A549 (cell line): ENCODE data around the gene IRX5. TPM values are rescaled to one million over a fixed set of nuclear protein-coding genes. Genes with fewer than 3 reads are reported as not detected.

Experiments used
- ATAC-seq, 2 experiments: fragments of 200-7000 bp in 1 of 2; fragments of >200 bp in 1 of 2; cut with Nextera tagmentation in 1 of 2; cut with Tn5 transposase in 1 of 2; 3 replicates each; pipeline versions ENCODE4 v1.8.0 to v1.9.1; 2018 to 2020; ENCODE audit warnings: mild to moderate bottlenecking in 1 of 2, moderate library complexity in 1 of 2
- CTCF ChIA-PET: fragments of 300-600 bp; sonication (Branson Sonifier 250); formaldehyde crosslinking; extraction: SDS; loops from one replicate; lab custom pipeline; 2021; ENCODE audit warnings: antibody characterized with exemption, inconsistent platforms; lab: Yijun Ruan, JAX
- POLR2A ChIA-PET: fragments of 350-600 bp; formaldehyde crosslinking; extraction: SDS; loops from one replicate; lab custom pipeline; 2021; ENCODE audit warnings: antibody characterized with exemption, inconsistent platforms; lab: Yijun Ruan, JAX
- DNase-seq, 2 experiments: peaks; one replicate each; pipeline versions ENCODE4 v3.0.0 to v3.0.0-alpha.2; 2011 to 2016; ENCODE audit warnings: low read depth in 1 of 2, low spot score in 1 of 2
- FAIRE-seq: peaks from 2 replicates; lab custom pipeline; 2011; peaks lifted over from hg19 to GRCh38; lab: Jason Lieb, UNC
- H3K27ac ChIP-seq, 2 experiments: fragments of >200 bp; sonication (Bioruptor Twin); formaldehyde crosslinking; 3 replicates each; pipeline ENCODE4 v1.5.1; 2016 to 2017
- H3K4me1 ChIP-seq: fragments of >200 bp; sonication (Bioruptor Twin); formaldehyde crosslinking; 3 replicates; pipeline ENCODE4 v1.6.1; 2016
- H3K4me2 ChIP-seq: fragments of >200 bp; sonication (Bioruptor Twin); formaldehyde crosslinking; 3 replicates; pipeline ENCODE4 v1.6.1; 2016
- H3K4me3 ChIP-seq: fragments of >200 bp; sonication (Bioruptor Twin); formaldehyde crosslinking; 3 replicates; pipeline ENCODE4 v1.5.1; 2016
- H3K9me3 ChIP-seq: fragments of >200 bp; sonication (Bioruptor Twin); formaldehyde crosslinking; 3 replicates; pipeline ENCODE4 v1.6.1; 2016
- EP300 ChIP-seq, 2 experiments: fragments of >200 bp; sonication (Bioruptor Twin); formaldehyde crosslinking; IDR thresholded peaks; 2 replicates in 1 of 2; 3 replicates in 1 of 2; pipeline ENCODE4 v1.6.1; 2016 to 2017
- ESRRA ChIP-seq: fragments of 150-350 bp; IDR thresholded peaks from 2 replicates; pipeline ENCODE4 v1.6.1; 2014; ENCODE audit warnings: mild to moderate bottlenecking, low read length, borderline replicate concordance
- FOSB ChIP-seq: fragments of 250-450 bp; sonication (Bioruptor Pico); IDR thresholded peaks from 2 replicates; pipeline ENCODE4 v1.5.0; 2020; ENCODE audit warnings: mild to moderate bottlenecking, moderate library complexity
- HOXB13 ChIP-seq: fragments of 250-450 bp; sonication (Bioruptor Pico); IDR thresholded peaks from 2 replicates; pipeline ENCODE4 v1.5.0; 2020; ENCODE audit warnings: low read depth, mild to moderate bottlenecking, moderate library complexity
- HOXB5 ChIP-seq: fragments of 250-450 bp; sonication (Bioruptor Pico); IDR thresholded peaks from 2 replicates; pipeline ENCODE4 v1.5.0; 2020; ENCODE audit warnings: mild to moderate bottlenecking, moderate library complexity
- JUN ChIP-seq, 2 experiments: fragments of >200 bp; sonication (Bioruptor Twin); formaldehyde crosslinking; IDR thresholded peaks; 2 replicates in 1 of 2; 3 replicates in 1 of 2; pipeline ENCODE4 v1.6.1; 2016 to 2017
- KDM1A ChIP-seq: fragments of 200-600 bp; sonication (generic); IDR thresholded peaks from 2 replicates; pipeline ENCODE4 v1.6.1; 2016; ENCODE audit warnings: low read depth, mild to moderate bottlenecking
- KDM5A ChIP-seq: fragments of 200-600 bp; sonication (generic); IDR thresholded peaks from 2 replicates; pipeline ENCODE4 v1.6.1; 2016; ENCODE audit warnings: antibody characterized with exemption, mild to moderate bottlenecking
- MAFK ChIP-seq: fragments of 450-650 bp; IDR thresholded peaks from 2 replicates; pipeline ENCODE4 v1.6.1; 2014; ENCODE audit not compliant: partially characterized antibody
- MYC ChIP-seq: IDR thresholded peaks from 2 replicates; pipeline ENCODE4 v1.6.1; 2012; ENCODE audit warnings: mild to moderate bottlenecking, inconsistent platforms, low read length, improper control_type of control experiment, borderline replicate concordance
- NPAS2 ChIP-seq: fragments of 250-450 bp; sonication (Bioruptor Pico); IDR thresholded peaks from 2 replicates; pipeline ENCODE4 v1.8.0; 2022; ENCODE audit warnings: mild to moderate bottlenecking, moderate library complexity, borderline replicate concordance
- PHF8 ChIP-seq: fragments of 200-600 bp; sonication (generic); IDR thresholded peaks from 2 replicates; pipeline ENCODE4 v1.6.1; 2016; ENCODE audit warnings: low read depth, mild to moderate bottlenecking, antibody characterized with exemption, moderate library complexity, borderline replicate concordance
- POLR2A ChIP-seq: IDR thresholded peaks from 2 replicates; pipeline ENCODE4 v1.6.1; 2012; ENCODE audit warnings: mild to moderate bottlenecking, low read length
- RFX5 ChIP-seq: fragments of 450-650 bp; IDR thresholded peaks from 2 replicates; pipeline ENCODE4 v1.7.1; 2014; ENCODE audit warnings: antibody characterized with exemption, mild to moderate bottlenecking, moderate library complexity
- SREBF2 ChIP-seq: fragments of 450-650 bp; IDR thresholded peaks from 2 replicates; pipeline ENCODE4 v1.6.1; 2014; ENCODE audit warnings: mild to moderate bottlenecking, moderate library complexity
- TFCP2L1 ChIP-seq: fragments of 250-450 bp; sonication (Bioruptor Pico); IDR thresholded peaks from 2 replicates; pipeline ENCODE4 v1.5.0; 2021; ENCODE audit warnings: mild to moderate bottlenecking
- ZSCAN20 ChIP-seq: fragments of 250-450 bp; sonication (Bioruptor Pico); IDR thresholded peaks from 2 replicates; pipeline ENCODE4 v1.8.0; 2022; ENCODE audit warnings: mild to moderate bottlenecking, moderate library complexity
- WGBS: methylation state at CpG from one replicate; pipeline ENCODE4 v1.1.6; 2017; ENCODE audit errors: missing lambda C conversion rate; 5-methylcytosine and 5-hydroxymethylcytosine counted together
- polyA plus RNA-seq, 4 experiments: library from polyadenylated mRNA; depleted of rRNA in 3 of 4; stranded (reverse); fragments of >200 nt; fragmentation: RNase III in 1 of 4; extraction: RNeasy Plus Mini Kit Qiagen cat#74134 plus additional on column Dnase treatment in 1 of 4; gene quantifications; 2 replicates in 3 of 4; 3 replicates in 1 of 4; pipeline ENCODE4 v1.2.3, GENCODE V29; 2011 to 2017
- TF ChIP-seq, protein P1 (sequence below): IDR thresholded peaks from 2 replicates; pipeline ENCODE4 v1.6.1; 2012
- TF ChIP-seq, protein P2 (sequence below): fragments of 250-450 bp; sonication (Bioruptor Pico); IDR thresholded peaks from 2 replicates; pipeline ENCODE4 v1.5.0; 2020; ENCODE audit warnings: low read depth, mild to moderate bottlenecking, moderate library complexity
- TF ChIP-seq, protein P3 (sequence below): IDR thresholded peaks from 2 replicates; pipeline ENCODE4 v1.6.1; 2012; ENCODE audit warnings: low read depth, borderline replicate concordance
- TF ChIP-seq, protein P4 (sequence below): fragments of >200 bp; sonication (Bioruptor Twin); formaldehyde crosslinking; IDR thresholded peaks from 3 replicates; pipeline ENCODE4 v1.6.1; 2016

IRX5 gene
- polyA plus RNA-seq, 2 of the 4 experiments (the other 2 are of a cell fraction): 0.67 to 0.88 TPM

DNA sequence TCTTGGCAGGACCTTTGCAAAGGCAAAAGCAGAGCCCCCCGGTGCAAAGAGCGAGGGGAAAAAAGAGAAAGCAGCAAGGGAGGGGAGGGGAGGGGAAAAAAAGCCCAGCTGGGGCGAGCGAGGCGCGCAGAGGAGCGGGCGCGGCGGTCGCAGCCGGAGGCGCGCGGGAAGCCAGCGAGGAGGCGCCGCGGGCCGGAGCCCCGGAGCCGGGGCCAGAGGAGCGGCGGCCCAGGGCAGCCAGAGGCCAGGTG lies 129 bp downstream of the IRX5 start:
- H3K4me2 ChIP-seq: peak overlapping the region; percentile 88
- FAIRE-seq: no peak
- ChIA-PET CTCF (interaction anchor here (0.6 to 2.4 kb wide), 6 partner anchors 9 to 1158 kb away, joined by 3 to 8 read pairs (median 6); no protein-coding TSS in a partner anchor), POLR2A (interaction anchor here (0.7 to 3.3 kb wide), 7 partner anchors 644 to 1428 kb away, joined by 3 to 14 read pairs (median 5); partner anchors contain the start of genes AKTIP, FTO and IRX3)
- DNase-seq: no peak
- no peak for TF ChIP-seq EP300 (IDR thresholded peaks at IDR 0.05)
- peak; percentile 20 for TF ChIP-seq POLR2A
- ATAC-seq: peak; percentile 9 to 27; a peak in 5 of 6 replicates
- no peaks in the 10 kb centered on the region for H3K9me3 ChIP-seq
- WGBS: under 1% methylated on average over 18 of the region's 24 CpGs
- peak overlapping the region; percentile 73 to 86 for H3K27ac ChIP-seq
- H3K4me1 ChIP-seq: peaks cover 22% of the 10 kb centered on the region
- peak overlapping the region; percentile 79 for H3K4me3 ChIP-seq

DNA sequence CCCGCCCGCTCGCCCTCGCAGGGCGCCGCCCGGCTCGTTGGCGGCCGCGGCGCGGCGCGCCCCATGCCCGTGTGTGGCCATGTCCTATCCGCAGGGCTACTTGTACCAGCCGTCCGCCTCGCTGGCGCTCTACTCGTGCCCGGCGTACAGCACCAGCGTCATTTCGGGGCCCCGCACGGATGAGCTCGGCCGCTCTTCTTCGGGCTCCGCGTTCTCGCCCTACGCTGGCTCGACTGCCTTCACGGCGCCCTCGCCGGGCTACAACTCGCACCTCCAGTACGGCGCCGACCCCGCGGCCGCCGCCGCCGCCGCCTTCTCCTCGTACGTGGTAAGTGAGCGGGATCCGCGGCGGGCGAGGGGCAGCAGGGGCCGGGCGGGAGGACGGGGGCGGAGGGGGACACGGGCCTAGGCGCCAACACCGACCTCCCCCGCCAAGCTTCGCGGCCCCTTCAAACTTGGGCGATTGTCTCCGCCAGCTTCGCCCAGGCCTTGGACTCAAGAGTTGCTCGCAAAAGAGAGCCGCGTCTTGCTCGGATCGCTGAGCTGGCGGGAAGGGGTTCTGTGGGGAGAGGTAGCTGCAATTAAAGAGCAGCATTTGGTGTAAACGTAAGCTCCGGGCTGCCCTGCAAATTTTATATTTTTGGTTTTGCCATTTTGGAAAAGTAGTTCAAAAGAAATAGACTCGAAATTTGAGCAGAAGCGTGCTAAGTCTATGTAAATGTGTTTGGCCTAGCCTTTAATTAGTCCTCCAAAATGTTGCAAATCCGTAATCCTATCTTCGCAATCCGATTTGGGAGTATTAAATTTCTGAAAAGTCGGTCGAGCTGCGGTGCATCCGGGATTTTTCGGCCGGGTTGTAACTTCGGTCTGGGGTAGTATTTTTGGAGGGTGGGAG lies 702 bp downstream of the IRX5 start:
- 51% methylated on average over 22 of the region's 91 CpGs for WGBS
- H3K4me1 ChIP-seq: peaks cover 16% of the 10 kb centered on the region
- POLR2A ChIA-PET: interaction anchor here (0.7 to 3.3 kb wide), 7 partner anchors 645 to 1428 kb away, joined by 3 to 14 read pairs (median 5); partner anchors contain the start of genes AKTIP, FTO and IRX3
- H3K4me3 ChIP-seq: peak overlapping the region; percentile 79
- CTCF ChIA-PET: interaction anchor here (0.6 to 2.4 kb wide), 7 partner anchors 8 to 1200 kb away, joined by 3 to 8 read pairs (median 7); no protein-coding TSS in a partner anchor
- H3K9me3 ChIP-seq: no peaks in the 10 kb centered on the region
- H3K4me2 ChIP-seq: peak overlapping the region; percentile 88
- DNase-seq: peak; percentile 20 to 58
- H3K27ac ChIP-seq: peak overlapping the region; percentile 73 to 86
- ATAC-seq: peak in 1 of 2 experiments; percentile 25; a peak in 5 of 6 replicates
- no peak for TF ChIP-seq NPAS2 (CRISPR knock-in tag)
- no peak for TF ChIP-seq RFX5
- TF ChIP-seq, protein P1, sequence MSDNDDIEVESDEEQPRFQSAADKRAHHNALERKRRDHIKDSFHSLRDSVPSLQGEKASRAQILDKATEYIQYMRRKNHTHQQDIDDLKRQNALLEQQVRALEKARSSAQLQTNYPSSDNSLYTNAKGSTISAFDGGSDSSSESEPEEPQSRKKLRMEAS: no peak
- TF ChIP-seq KDM1A: no peak
- TF ChIP-seq MYC: no peak
- no peak for TF ChIP-seq ZSCAN20 (CRISPR knock-in tag)
- no peak for TF ChIP-seq KDM5A
- no peak for TF ChIP-seq POLR2A
- no peak for TF ChIP-seq JUN (IDR thresholded peaks at IDR 0.05)
- TF ChIP-seq ESRRA: no peak
- no peak for TF ChIP-seq FOSB (CRISPR knock-in tag)
- no peak for TF ChIP-seq PHF8
- no peak for TF ChIP-seq TFCP2L1
- no peak for TF ChIP-seq HOXB5 (CRISPR knock-in tag)
- no peak for TF ChIP-seq HOXB13
- no peak for TF ChIP-seq MAFK
- TF ChIP-seq SREBF2: no peak
- TF ChIP-seq, protein P2, sequence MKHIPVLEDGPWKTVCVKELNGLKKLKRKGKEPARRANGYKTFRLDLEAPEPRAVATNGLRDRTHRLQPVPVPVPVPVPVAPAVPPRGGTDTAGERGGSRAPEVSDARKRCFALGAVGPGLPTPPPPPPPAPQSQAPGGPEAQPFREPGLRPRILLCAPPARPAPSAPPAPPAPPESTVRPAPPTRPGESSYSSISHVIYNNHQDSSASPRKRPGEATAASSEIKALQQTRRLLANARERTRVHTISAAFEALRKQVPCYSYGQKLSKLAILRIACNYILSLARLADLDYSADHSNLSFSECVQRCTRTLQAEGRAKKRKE (CRISPR knock-in tag): no peak
- no peak for FAIRE-seq

DNA sequence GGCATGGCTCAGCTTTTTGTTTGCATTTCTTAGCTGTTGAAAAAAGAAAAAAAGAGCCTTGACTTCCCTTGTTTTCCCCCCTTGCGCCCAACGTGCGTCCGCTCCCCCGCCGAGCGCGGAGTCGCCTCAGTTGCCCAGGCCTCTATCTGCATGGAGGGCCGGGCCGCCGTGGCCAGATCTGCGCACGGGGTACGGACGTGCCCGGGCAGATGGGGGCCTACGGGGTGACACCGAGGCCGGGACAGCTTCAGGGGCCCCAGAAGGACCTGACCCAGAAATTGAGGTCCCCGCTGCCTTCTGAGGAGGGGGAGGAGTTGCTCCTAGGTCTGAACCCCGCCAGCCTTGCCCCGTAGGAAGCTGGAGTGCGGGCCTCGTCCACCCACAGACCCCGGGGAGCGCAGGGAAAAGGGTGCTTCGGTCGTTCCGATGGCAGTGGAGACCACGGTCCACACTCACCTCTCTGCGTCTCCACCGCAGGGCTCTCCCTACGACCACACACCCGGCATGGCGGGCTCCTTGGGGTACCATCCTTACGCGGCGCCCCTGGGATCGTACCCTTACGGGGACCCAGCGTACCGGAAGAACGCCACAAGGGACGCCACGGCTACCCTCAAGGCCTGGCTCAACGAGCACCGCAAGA lies 1.5 kb downstream of the IRX5 start:
- peak overlapping the region; percentile 79; the same call in 1 of the 3 replicates for H3K4me3 ChIP-seq
- H3K9me3 ChIP-seq: no peaks in the 10 kb centered on the region
- ChIA-PET POLR2A (no interaction called here), CTCF (interaction anchor here (0.6 to 1.9 kb wide), 5 partner anchors 14 to 1200 kb away, joined by 3 to 7 read pairs (median 7); no protein-coding TSS in a partner anchor)
- TF ChIP-seq, protein P3, sequence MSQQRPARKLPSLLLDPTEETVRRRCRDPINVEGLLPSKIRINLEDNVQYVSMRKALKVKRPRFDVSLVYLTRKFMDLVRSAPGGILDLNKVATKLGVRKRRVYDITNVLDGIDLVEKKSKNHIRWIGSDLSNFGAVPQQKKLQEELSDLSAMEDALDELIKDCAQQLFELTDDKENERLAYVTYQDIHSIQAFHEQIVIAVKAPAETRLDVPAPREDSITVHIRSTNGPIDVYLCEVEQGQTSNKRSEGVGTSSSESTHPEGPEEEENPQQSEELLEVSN: no peak
- TF ChIP-seq KDM1A: no peak
- TF ChIP-seq, protein P4, sequence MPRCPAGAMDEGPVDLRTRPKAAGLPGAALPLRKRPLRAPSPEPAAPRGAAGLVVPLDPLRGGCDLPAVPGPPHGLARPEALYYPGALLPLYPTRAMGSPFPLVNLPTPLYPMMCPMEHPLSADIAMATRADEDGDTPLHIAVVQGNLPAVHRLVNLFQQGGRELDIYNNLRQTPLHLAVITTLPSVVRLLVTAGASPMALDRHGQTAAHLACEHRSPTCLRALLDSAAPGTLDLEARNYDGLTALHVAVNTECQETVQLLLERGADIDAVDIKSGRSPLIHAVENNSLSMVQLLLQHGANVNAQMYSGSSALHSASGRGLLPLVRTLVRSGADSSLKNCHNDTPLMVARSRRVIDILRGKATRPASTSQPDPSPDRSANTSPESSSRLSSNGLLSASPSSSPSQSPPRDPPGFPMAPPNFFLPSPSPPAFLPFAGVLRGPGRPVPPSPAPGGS: no peak
- TF ChIP-seq, protein P2 (CRISPR knock-in tag): no peak
- H3K4me1 ChIP-seq: peaks cover 8% of the 10 kb centered on the region; the same call in 1 of the 3 replicates
- DNase-seq: no peak
- ATAC-seq: no peak
- no peak for FAIRE-seq
- 93% methylated on average over 44 of the region's 48 CpGs for WGBS
- H3K4me2 ChIP-seq: peak overlapping the region; percentile 88
- peak overlapping the region in 1 of 2 experiments; percentile 86; a peak in 1 of 6 replicates for H3K27ac ChIP-seq
